DMS53 treated with DMSO at 0.1 percent for 48 hours (cell line): Measurements from ENCODE around the gene PRMT7.

Experiments
- DNase-seq: peaks from one replicate; lab custom pipeline; 2025; ENCODE audit not compliant: unreplicated experiment; lab: John Stamatoyannopoulos, UW

The PRMT7 gene

DNA sequence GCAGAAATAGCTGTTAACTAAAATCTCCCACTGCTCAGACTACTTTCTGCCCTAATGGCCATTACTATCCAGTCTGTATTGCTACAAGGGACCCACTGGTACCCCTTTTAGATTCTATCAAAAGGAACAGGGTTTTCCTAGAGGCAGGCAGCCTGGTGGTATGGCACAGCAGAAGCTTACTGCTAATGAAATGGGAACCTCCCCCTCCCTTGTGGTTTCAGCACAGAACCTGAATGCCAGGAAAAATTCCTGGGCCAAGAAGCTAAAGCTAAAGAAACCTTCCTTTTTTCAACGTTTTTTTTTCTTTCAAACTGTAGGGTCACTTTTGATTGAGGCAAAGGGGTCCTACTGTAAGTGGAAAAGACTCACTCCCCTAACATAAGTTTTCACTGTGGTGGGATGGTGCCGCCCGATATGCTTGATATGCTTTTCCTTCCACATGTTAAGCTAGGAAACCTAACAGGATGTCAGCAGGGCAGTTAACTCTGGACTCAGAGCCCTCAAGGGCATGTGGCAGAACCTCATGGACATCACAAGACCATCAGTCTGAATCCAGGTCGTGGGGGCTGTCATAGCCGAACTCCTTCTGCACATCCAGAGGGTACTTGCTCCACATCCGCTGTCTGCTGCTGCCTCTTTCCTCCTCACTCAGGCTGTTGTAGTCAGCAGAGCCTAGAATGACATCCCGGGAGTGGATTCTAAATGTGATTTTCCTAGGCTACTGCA lies 9.9 kb upstream of the PRMT7 start:
- no peak for DNase-seq

DNA sequence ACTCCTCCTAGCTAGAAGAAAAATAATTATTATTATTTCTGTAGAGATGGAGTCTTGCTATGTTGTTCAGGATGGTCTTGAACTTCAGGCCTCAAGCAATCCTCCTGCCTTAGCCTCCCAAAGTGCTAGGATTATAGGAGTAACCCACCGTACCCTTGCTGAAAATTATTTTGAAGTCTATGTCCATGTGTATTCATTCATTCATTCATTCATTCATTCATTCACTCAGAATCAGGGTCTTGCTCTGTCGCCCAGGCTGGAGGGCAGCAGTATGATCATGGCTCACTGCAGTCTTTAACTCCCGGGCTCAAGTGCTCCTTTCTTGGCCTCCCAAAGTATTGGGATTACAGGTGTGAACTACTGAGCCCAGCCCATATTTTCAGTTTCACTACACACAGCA lies 4.2 kb upstream of the PRMT7 start:
- no peak for DNase-seq

GRCh38 chr16:68309799-68310198 lies 1.0 kb upstream of the PRMT7 start:
- no peak for DNase-seq

GRCh38 chr16:68310437-68310773 lies 414 bp upstream of the PRMT7 start:
- no peak for DNase-seq

DNA sequence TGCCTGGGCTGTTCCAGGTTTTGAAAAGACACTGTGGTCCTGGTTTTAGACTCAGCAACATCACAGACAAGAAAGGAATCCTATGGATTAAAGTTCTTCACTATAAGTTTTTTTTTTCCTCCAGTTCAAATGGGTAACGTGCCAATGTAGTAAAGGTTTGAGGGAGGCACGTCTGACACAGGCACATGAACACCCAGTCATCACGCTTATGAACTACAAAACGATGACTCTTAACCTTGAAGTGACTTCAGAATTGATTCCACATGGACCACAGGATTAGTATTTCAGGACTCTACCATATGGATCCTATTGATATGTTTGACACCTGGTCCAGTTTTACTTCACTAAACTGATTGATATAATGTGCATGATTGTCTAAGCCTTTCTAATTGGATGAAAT lies 2.3 kb downstream of the PRMT7 start:
- no peak for DNase-seq

DNA sequence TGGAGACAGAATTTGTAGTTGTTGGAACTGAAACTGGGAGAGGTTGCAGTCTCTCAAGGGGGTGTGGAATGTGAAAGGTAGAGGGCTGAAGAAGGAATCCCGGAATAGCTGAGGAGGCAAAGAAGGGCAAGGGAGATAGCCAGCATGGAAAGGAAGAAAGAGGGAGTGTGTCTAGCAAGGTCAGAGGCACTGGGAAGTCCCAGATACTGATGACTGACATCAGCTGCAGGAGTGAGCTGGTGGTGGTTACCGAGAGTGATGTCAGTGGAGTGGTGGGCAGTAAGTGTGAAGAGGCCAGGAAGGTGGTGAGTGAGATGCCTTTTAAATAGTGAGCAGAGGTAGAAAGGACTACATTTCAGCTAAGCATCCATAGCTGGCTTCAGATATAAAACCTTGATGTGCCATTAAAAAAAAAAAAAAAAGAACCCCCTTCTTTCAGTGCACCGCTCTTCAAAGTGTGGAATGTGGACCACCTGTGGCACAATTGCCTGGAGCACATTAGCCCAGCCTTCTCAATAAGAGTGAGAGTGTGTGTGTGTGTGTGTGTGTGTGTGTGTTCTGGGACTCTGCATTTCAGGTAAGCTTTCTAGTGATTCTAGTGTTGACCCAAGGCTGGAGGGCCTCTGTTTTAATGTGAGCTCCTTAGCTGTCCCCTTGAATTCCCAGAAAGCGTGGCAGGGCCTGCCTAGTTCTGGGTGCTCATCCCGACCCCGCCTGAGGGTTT lies 8.5 kb downstream of the PRMT7 start:
- DNase-seq, result no peak

GRCh38 chr16:68324336-68324735 lies 13.5 kb downstream of the PRMT7 start:
- no peak for DNase-seq

DNA sequence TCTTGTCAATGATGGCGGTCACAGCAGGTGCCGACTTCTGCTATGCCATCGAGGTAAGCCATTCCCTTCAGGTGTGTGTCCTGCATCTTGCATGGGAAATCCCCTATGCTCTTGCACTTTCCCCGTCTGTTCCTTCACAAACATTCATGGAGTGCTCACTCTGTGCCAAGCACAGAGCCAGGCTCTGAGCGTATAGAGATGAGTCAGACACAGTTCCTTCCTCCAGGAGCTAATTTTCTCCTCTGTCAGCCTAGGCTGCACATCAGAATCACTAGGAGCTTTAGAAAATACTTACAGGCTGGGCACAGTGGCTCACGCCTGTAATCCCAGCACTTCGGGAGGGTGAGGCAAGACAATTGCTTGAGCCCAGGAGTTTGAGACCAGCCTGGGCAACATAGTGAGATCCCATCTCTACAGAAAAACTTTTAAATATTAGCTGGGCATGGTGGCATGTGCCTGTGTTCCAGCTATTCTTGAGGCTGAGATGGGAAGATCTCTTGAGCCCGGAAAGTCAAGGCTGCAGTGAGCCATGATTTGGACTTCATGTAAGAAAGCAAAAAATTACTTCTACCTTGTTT lies 14.1 kb downstream of the PRMT7 start:
- DNase-seq, result no peak

DNA sequence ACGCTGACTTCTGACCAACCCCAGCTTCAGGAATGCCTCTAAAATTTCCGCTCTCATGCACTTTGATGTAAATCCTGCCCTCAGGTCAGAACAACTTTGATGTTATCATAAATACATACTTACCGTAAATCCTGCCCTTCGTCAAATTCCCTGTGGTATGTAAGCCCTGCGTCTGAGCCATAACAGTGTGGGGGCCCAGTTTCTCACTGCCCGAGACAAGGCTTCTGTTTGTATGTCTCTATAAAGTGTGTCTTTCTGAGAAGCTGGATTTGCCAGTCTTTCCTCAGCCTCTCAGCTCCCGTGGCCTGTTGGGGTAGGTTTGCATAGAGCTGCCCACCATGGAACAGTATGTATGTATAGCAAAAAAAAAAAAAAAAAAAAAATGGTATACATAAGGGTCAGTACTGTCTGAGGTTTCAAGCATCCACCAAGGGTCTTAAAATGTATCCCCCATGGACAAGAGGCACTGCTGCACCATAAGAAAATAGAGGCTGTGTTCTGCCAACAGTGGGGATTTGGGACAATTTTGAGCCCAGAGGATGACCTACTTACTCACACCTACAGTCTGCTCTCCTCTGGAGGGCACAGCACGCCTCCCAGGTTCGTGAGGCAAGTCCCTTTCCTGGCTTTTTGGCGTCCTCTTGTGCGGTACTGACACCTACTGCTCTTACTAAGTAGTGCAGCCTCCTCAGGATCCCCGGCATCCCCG lies 17.5 kb downstream of the PRMT7 start:
- peak; percentile 67 for DNase-seq

GRCh38 chr16:68328860-68329390 lies 18.1 kb downstream of the PRMT7 start:
- DNase-seq, result no peak

- DNase-seq, result no peak
Measured at GRCh38 chr16:68331879-68332410, 21.1 kb downstream of the PRMT7 start.

DNA sequence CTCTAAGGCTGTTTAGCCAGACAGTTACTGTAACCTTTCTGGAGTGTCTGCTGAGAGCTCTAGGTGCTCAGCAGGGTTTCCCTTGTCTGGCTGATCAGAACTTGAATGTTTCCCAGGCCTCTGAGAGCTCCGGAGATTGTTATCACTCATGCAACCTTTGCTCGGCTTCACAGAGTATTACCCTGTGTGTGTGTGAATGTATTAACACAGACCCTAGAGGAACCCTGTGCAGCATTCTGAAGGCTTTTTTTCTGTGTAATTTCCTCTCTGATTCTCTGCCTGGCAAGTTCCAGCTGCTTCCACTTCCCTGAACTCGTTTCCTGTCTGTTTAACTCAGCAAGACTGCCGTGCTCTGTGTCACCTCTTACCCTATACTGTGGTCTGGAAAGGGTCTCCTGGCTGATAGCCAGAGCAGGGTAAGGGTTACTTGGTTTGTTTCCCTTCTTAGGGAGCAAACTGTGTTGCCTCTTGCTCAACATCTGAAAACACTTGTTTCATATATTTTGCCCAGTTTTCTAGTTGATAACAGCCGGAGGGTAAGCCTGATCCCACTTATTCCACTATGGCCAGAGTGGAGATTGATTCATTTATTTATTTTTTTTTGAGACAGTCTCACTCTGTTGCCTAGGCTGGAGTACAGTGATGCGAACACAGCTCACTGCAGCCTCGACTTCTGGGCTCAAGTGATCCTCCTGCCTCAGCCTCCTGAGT lies 21.7 kb downstream of the PRMT7 start:
- DNase-seq, result no peak

GRCh38 chr16:68335175-68335574 lies 24.4 kb downstream of the PRMT7 start:
- DNase-seq, result no peak

- no peak for DNase-seq
Measured at GRCh38 chr16:68338326-68339119, 27.7 kb downstream of the PRMT7 start.

DNA sequence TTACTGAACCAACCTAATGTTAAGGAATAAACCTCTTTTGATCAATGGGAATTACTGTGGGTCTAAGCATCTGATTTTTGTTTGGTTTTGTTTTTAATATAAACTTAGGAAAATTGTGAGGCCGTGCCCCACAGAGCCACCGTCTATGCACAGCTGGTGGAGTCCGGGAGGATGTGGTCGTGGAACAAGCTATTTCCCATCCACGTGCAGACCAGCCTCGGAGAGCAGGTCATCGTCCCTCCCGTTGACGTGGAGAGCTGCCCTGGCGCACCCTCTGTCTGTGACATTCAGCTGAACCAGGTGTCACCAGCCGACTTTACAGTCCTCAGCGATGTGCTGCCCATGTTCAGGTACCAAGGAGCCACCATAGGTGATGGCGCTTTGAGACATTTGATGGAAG lies 28.4 kb downstream of the PRMT7 start:
- no peak for DNase-seq

- DNase-seq, result no peak
Measured at GRCh38 chr16:68342620-68343019, 31.8 kb downstream of the PRMT7 start.

DNA sequence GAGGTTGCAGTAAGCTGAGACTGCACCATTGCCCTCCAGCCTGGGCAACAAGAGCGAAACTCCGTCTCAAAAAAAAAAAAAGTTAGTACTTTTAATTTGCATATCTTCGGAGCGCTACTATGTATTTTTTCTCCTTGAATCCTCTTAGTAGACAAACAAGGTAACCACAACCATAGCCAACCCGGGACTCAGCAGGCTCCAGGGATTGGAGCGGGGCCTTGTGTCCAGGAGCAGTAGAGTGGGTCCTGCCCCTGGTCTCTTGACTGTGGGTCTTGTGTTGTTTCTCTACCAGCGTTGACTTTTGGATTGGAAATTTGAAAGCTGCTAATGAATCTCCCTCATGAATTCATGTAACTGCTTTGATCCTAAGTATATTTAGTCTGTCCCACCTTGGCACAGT lies 32.3 kb downstream of the PRMT7 start:
- no peak for DNase-seq

GRCh38 chr16:68344252-68344651 lies 33.4 kb downstream of the PRMT7 start:
- DNase-seq, result no peak

- no peak for DNase-seq
Measured at GRCh38 chr16:68345351-68345810, 34.6 kb downstream of the PRMT7 start.
